Activated naive CD4-positive, alpha-beta T cell treated with anti-CD3 and anti-CD28 coated beads, Interleukin-2, amount 10 ng/mL, durations not matched to agents 7 days and 5 days (primary cell): ENCODE data around the gene ALDH16A1.
"Not testable (repeated sequence)": the region's sequence is repeated elsewhere in the genome, so short reads cannot be mapped to it uniquely, and the experiment has no call there.

Experiments
- CTCF ChIA-PET: fragments of 350-600 bp; sonication (Branson Sonifier 250); formaldehyde crosslinking; loops from one replicate; lab custom pipeline; 2021; ENCODE audit warnings: antibody characterized with exemption; lab: Charles Lee
- DNase-seq: peaks from one replicate; pipeline ENCODE4 v3.0.0-alpha.2; 2020
- H3K27ac Mint-ChIP-seq: one replicate; pipeline ENCODE4 v1.8.0; 2021; ENCODE audit warnings: mild to moderate bottlenecking, moderate library complexity, mixed read lengths
- H3K27me3 Mint-ChIP-seq: one replicate; pipeline ENCODE4 v1.8.0; 2021; ENCODE audit warnings: mild to moderate bottlenecking, mixed read lengths
- H3K36me3 Mint-ChIP-seq: one replicate; pipeline ENCODE4 v1.8.0; 2021; ENCODE audit warnings: mixed read lengths
- H3K4me1 Mint-ChIP-seq: one replicate; pipeline ENCODE4 v1.8.0; 2021; ENCODE audit warnings: mixed read lengths
- H3K4me3 Mint-ChIP-seq: one replicate; pipeline ENCODE4 v1.8.0; 2021; ENCODE audit warnings: mild to moderate bottlenecking, moderate library complexity, mixed read lengths
- H3K9me3 Mint-ChIP-seq: one replicate; pipeline ENCODE4 v1.8.0; 2021; ENCODE audit warnings: mixed read lengths

The ALDH16A1 gene

DNA sequence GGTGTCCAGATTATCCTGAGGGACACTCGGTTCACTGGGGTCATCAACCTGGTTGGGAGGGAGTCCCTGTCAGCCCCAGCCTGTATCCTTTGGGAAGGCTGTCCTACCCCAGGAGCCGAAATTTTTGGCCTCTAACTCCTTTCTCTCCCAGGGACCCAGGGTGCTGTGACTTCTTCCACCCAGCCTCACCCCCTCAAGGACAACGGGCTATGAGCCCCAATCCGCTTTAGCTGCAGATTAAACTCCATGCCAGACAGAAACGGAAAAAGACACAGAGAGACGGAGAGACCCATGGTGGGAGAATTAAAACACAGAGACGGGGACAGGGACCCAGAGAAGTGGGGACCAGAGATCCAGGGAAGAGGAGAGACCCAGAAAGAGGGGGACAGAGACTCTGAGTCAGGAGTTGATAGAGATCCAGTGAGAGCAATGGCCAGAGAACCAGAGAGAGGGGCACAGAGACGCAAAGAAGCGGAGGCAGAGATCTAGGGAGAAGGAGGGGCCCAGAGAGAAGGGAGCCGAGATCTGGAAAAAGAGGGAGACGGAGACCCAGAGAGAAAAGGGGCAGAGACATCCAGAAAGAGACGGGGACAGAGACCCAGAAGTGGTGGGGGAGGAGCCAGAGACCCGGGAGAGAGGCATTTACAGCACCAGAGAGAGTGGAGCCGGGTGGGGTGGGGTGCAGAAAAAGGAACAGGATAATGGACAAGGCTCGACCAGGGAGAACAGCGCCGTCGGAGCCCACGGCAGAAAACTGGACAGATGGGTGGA, 12.4 kb upstream of the ALDH16A1 start:
- Mint-ChIP-seq H3K36me3 (peaks cover 4% of the 10 kb centered on the region), H3K27me3 (peaks cover 84% of the 10 kb centered on the region), H3K9me3 (no peaks in the 10 kb centered on the region), H3K4me1 (peaks cover 50% of the 10 kb centered on the region), H3K27ac (no peak overlapping the region), H3K4me3 (peak overlapping the region; percentile 42)
- CTCF ChIA-PET = interaction anchor here (0.5 to 2.0 kb wide), 2 partner anchors 20 to 49 kb away, joined by 3 to 13 read pairs; no protein-coding TSS in a partner anchor
- no peak for DNase-seq

DNA sequence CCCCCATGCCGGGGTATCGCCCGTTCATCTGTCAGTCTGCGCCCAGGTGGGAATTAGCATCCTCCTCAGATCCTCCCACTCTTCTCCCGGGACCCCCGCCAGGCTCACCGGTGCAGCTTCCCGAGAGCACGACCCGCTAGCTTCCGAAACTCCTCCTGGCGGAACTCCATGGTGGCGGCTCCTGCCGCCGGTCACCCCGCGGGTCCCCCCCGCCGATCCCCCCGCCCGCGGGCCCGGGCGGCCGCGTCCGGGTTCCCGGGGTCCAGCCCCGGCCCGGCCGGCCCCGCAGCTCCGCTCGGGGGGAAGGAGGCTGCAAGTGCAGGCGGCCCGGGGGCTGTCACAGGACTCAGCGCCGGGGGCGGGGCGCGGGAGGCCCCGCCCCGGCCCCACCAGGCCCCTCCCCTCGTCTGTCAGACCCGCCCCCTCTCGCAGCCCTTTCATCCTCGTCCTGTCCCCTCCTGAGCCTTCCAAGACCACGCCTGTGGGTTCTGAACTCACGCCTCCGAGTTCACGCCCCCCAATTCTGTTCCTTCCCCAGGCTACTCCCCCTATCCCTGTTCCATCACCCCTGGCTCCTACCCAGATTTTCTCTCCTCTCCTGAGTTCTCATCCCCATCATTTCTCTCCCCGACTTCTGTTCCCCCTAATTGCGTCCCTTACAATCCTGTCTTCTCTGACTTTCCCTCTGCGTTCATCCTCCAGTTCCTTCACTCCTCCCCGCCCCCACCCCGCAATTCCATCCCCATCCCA, 11.6 kb upstream of the ALDH16A1 start, which contains the start of gene SLC17A7:
Gene SLC17A7, minus strand, starts transcription at position 318 of the 750 bp plus-strand sequence. Its CDS starts 148 bp downstream, at position 170.
- peaks cover 76% of the 10 kb centered on the region for H3K27me3 Mint-ChIP-seq
- H3K4me3 Mint-ChIP-seq = peak within 1 kb of the TSS; percentile 81
- peaks cover 49% of the 10 kb centered on the region for H3K4me1 Mint-ChIP-seq
- no peaks in the 10 kb centered on the region for H3K9me3 Mint-ChIP-seq
- peaks cover 8% of the 10 kb centered on the region for H3K36me3 Mint-ChIP-seq
- DNase-seq = peak; percentile 68
- CTCF ChIA-PET = interaction anchor here (0.5 to 2.0 kb wide), 5 partner anchors 11 to 49 kb away, joined by 3 to 13 read pairs (median 4); partner anchors contain the start of gene PIH1D1
- H3K27ac Mint-ChIP-seq = no peak within 1 kb of the TSS

DNA sequence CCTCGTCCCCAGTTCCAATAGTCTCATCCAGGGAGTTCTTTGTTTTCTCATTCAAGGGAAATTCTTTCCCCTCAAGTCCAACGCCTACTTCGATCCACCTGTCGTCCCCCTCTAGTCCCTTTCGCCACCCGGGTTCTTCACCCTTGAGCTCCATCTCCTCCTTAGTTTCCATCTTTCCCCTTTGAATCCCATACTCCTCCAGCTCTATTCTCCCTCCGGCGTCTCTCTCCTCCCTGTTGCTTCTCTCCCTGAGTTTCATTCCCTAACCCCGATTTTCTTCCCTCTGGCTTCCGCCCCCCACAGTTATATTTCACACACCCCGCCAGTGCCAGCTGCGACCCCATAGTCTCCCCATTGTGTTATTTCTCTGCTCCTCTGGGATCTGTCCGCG, 11.1 kb upstream of the ALDH16A1 start:
- CTCF ChIA-PET = interaction anchor here (1.6 to 2.0 kb wide), 4 partner anchors 10 to 50 kb away, joined by 4 to 13 read pairs (median 5); partner anchors contain the start of gene PIH1D1
- Mint-ChIP-seq H3K36me3 (peaks cover 14% of the 10 kb centered on the region), H3K4me3 (peak overlapping the region; percentile 81), H3K27ac (no peak overlapping the region), H3K9me3 (no peaks in the 10 kb centered on the region), H3K27me3 (peaks cover 71% of the 10 kb centered on the region), H3K4me1 (peaks cover 51% of the 10 kb centered on the region)
- no peak for DNase-seq

DNA sequence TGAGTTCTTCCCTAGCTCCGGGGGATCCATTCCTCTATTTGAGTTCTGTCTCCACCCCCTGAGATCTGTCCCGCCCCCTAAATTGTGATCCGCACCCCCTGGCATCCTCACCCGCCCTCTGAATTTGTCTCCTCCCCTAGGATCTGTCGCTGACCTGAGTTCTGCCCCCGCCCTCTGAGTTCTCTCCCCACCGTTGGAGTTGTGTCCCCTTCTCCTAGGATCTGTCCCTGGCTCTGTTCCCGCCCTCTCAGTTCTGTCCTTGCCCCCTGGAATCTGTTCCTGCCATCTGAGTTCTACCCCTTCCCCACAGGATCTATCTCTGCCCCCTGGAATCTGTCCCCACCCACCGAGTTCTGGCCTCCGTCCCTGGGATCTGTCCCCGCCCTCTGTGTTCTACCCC, 10.7 kb upstream of the ALDH16A1 start:
- CTCF ChIA-PET = interaction anchor here (1.0 to 2.0 kb wide), 5 partner anchors 10 to 79 kb away, joined by 3 to 13 read pairs (median 4); partner anchors contain the start of genes DKKL1 and PIH1D1
- Mint-ChIP-seq H3K4me3 (peak overlapping the region; percentile 81), H3K27ac (no peak overlapping the region), H3K4me1 (peaks cover 54% of the 10 kb centered on the region), H3K36me3 (peaks cover 17% of the 10 kb centered on the region), H3K9me3 (no peaks in the 10 kb centered on the region), H3K27me3 (peaks cover 67% of the 10 kb centered on the region)
- DNase-seq = peak; percentile 52

DNA sequence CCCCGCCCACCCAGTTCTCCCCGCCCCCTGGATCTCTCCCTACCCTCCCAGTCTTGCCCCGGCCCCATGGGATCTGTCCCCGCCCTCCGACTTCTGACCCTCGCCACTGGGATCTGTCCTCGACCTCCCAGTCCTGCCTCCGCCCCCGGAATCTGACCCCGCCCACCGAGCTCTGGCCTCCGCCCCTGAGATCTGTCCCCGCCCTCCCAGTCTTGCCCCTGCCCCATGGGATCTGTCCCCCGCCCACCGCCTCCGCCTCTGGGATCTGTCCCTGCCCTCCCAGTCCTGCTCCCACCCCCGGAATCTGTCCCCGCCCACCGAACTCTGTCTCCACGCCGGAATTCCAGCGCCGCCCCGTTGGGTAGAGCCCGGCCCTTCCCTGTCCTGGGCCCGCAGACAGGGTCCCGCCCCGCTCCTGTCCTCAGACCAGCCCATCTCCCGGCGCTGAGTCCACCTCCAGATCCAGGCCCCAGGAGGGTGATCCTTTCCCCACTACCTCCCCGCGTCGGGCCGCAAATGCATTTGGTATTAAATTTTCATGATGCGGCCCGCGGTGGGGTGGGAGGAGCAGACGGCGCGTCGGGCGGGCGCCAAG, 10.2 kb upstream of the ALDH16A1 start:
- Mint-ChIP-seq H3K4me3 (peak overlapping the region; percentile 81), H3K27me3 (peaks cover 62% of the 10 kb centered on the region), H3K4me1 (peaks cover 59% of the 10 kb centered on the region), H3K36me3 (peaks cover 22% of the 10 kb centered on the region), H3K27ac (peak overlapping the region; percentile 81), H3K9me3 (no peaks in the 10 kb centered on the region)
- CTCF ChIA-PET = interaction anchor here (0.6 to 2.0 kb wide), 7 partner anchors 9 to 80 kb away, joined by 3 to 13 read pairs (median 4); partner anchors contain the start of genes DKKL1, GFY and PIH1D1
- DNase-seq = peak; percentile 86

DNA sequence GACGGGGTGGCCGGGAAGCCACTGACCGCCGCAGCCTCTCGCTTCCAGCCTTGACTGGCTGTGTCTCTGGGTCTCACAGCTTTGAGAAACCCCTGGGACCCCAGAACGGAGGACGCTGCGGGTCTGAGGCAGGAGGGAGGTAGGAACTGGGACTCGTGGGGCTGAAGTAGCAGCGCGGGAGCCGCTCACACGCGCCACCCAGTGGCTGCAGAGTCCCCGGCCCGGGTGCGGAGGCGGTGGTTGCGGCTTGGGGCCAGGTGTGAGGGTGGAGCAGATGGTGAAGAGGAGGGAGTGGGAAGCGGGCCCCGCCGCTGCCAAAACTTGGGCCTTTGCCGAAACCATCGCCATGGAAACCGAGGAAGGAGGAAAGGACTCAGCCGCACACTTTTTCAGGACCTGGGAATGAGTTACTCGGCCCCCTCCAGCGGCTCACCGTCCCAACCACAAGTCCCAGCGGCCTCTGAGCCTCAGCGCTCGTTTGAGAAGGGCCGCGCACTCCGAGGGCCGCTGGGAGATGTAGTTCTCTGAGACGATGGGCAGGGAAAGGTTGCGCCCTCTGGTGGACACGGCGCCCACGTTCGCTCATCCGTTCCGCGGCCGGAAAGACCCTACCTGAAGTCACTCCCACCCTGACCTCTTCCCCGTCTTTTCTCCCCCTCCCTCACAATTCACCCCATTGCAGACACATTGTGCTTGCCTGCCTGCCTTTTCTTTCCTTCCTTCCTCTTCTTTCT, 9.5 kb upstream of the ALDH16A1 start:
- Mint-ChIP-seq H3K27me3 (peaks cover 55% of the 10 kb centered on the region), H3K4me3 (peak overlapping the region; percentile 81), H3K27ac (peak overlapping the region; percentile 81), H3K4me1 (peaks cover 64% of the 10 kb centered on the region), H3K9me3 (no peaks in the 10 kb centered on the region), H3K36me3 (peaks cover 27% of the 10 kb centered on the region)
- peak; percentile 95 for DNase-seq
- CTCF ChIA-PET = interaction anchor here (0.6 to 2.6 kb wide), 8 partner anchors 8 to 80 kb away, joined by 3 to 14 read pairs (median 4); partner anchors contain the start of genes DKKL1, GFY and PIH1D1

DNA sequence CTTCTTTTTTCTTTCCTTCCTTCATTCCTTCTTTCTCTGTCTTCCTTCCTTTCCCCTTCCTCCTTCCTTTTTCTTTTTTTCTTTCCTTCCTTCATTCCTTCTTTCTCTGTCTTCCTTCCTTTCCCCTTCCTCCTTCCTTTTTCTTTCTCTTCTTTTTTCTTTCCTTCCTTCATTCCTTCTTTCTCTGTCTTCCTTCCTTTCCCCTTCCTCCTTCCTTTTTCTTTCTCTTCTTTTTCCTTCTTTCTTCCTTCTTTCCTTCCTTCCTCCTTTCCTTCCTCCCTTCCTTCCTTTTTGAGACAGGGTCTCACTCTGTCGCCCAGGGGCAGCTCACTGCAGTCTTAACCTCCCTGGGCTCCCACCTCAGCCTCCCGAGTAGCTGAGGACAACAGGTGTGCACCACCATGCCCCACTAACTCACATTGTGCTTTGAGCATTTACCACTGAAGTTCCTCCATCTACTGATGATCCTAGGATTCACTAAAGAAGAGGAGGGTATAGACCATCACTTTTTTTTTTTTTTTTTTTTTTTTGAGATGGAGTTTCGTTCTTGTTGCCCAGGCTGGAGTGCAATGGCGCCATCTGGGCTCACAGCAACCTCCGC, 8.8 kb upstream of the ALDH16A1 start:
- DNase-seq, H3K9me3 Mint-ChIP-seq: not testable (repeated sequence)
- Mint-ChIP-seq H3K27ac (peak overlapping the region; percentile 81), H3K4me3 (peak overlapping the region; percentile 81), H3K36me3 (peaks cover 33% of the 10 kb centered on the region), H3K27me3 (peaks cover 48% of the 10 kb centered on the region), H3K4me1 (peaks cover 69% of the 10 kb centered on the region)
- CTCF ChIA-PET = interaction anchor here (1.1 to 2.6 kb wide), 3 partner anchors 26 to 53 kb away, joined by 4 to 14 read pairs (median 7); no protein-coding TSS in a partner anchor

DNA sequence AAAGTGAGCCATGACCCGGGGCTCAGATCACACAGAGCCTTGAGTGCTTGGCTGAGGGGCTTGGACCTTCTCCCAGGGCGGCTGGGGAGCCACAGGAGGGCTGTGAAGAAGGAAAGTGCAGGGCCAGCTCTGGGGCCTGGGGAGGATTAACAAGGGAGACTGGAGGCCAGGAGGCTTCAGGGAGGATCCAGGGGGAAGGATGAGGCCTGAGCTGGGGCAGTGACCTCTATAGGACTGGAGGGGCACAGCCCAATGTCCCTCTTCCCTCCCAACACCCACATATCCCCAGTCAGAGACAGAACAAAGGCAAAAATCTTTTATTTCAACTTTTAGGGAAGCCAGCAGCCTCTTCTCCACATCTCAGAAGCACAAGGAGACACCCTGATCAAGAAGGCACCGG, 7.0 kb upstream of the ALDH16A1 start:
- no peak for DNase-seq
- H3K4me1 Mint-ChIP-seq = peaks cover 79% of the 10 kb centered on the region
- CTCF ChIA-PET = interaction anchor here (1.0 to 2.6 kb wide), 4 partner anchors 24 to 124 kb away, joined by 3 to 14 read pairs (median 6); partner anchors contain the start of gene FLT3LG
- H3K9me3 Mint-ChIP-seq = no peaks in the 10 kb centered on the region
- peaks cover 30% of the 10 kb centered on the region for H3K27me3 Mint-ChIP-seq
- H3K36me3 Mint-ChIP-seq = peaks cover 48% of the 10 kb centered on the region
- no peak overlapping the region for H3K4me3 Mint-ChIP-seq
- no peak overlapping the region for H3K27ac Mint-ChIP-seq

DNA sequence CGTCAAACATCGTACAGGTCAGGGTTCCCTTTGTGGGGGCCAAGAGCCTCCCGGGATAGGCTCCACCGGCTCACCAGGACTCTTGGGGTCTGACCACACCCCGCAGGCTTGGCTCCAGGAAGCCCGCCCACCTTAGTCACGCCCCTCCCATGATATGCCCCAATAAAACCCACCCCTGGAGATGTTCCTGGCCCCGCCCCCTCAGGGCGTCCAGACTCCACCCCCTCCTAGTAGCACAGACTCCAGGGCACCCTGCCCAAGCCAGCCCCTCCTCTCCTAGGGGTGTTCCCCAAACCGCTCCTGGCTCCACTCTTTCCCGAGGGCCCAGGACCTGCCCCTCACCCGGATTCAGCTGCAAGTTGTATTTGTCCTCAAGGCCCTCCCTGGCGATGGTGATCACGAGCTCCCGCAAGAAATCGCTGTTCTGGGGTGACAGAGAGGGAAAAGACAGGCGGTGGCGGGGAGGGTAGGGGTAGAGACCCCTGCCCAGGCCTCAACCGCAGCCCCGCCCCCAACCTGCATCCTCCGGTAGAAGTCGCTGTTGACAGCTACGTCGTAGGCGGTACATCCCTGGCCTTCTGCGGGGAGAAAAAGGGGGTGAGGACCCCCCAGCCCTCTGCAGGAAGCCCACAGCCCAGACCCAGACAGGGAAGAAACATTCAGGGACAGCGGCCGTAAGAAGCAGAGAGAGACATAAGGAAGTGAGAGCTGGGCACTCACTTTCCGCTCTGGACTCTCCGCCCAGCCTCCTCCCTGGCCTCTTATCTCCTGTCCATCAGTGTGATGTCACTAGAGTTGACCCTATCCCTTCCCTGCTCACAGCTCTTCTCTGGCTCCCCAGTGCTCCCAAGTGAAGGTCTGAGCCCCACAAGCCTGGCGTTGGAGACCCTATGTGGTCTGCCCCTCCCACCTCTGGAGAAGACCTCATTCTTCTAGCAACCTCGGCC, 5.3 kb upstream of the ALDH16A1 start:
- Mint-ChIP-seq H3K27ac (peak overlapping the region; percentile 49), H3K4me1 (peaks cover 80% of the 10 kb centered on the region), H3K4me3 (no peak overlapping the region), H3K36me3 (peaks cover 54% of the 10 kb centered on the region), H3K27me3 (peaks cover 13% of the 10 kb centered on the region), H3K9me3 (no peaks in the 10 kb centered on the region)
- CTCF ChIA-PET = interaction anchor here (1.9 kb wide), 1 partner anchor 23 kb away, joined by 5 read pairs; no protein-coding TSS in a partner anchor
- DNase-seq = no peak

DNA sequence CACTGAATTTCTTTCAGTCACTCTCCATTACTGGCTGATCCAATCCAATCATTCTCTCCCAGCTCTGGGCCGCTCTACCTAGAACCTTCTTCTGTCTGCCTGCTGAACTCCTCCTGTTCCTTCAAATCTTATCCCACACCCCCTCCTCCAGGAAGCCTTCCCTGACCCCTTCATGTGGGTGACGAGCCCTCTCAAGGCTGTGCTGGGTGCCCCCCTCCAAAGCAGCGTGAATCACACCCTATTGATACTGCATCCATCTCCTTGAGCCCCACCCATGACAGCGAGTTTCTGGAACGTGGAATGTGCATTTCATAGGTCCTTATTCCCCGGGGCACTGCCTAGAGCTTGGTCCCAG, 4.6 kb upstream of the ALDH16A1 start:
- peak overlapping the region; percentile 68 for H3K27ac Mint-ChIP-seq
- no peaks in the 10 kb centered on the region for H3K9me3 Mint-ChIP-seq
- CTCF ChIA-PET = interaction anchor here (1.9 kb wide), 1 partner anchor 22 kb away, joined by 5 read pairs; no protein-coding TSS in a partner anchor
- no peak for DNase-seq
- H3K4me1 Mint-ChIP-seq = peaks cover 80% of the 10 kb centered on the region
- H3K4me3 Mint-ChIP-seq = peak overlapping the region; percentile 23
- H3K27me3 Mint-ChIP-seq = peaks cover 6% of the 10 kb centered on the region
- H3K36me3 Mint-ChIP-seq = peaks cover 54% of the 10 kb centered on the region

DNA sequence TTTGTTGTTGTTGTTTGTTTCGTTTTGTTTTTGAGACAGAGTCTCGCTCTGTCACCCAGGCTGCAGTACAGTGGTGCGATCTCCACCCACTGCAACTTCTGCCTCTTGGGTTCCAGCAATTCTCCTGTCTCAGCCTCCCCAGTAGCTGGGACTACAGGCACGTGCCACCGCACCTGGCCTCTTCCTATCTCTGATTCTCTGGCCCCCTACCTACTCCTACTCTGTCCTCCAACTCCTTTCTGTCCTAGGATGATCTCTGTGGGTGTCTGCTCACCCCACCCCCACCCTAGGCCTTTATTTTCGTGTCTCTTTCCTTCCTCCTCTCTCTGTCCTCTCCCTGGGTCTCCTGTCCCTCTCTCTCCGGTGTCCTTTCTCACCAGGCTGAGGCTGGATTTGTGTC, 2.6 kb upstream of the ALDH16A1 start:
- Mint-ChIP-seq H3K36me3 (peaks cover 53% of the 10 kb centered on the region), H3K4me3 (peak overlapping the region; percentile 97), H3K9me3 (no peaks in the 10 kb centered on the region), H3K4me1 (peaks cover 75% of the 10 kb centered on the region), H3K27ac (peak overlapping the region; percentile 99), H3K27me3 (no peaks in the 10 kb centered on the region)
- CTCF ChIA-PET = interaction anchor here (1.9 to 5.1 kb wide), 2 partner anchors 20 to 23 kb away, joined by 10 to 33 read pairs; no protein-coding TSS in a partner anchor
- DNase-seq = no peak
